Erythroblast (primary cell): ENCODE results near the gene MRPL11.

Experiments
- DNase-seq, 2 experiments: peaks; one replicate each; lab custom pipeline; 2025; lab: John Stamatoyannopoulos, UW
- GATA1 ChIP-seq: IDR thresholded peaks from 2 replicates; pipeline ENCODE4 v1.6.1; 2011; ENCODE audit warnings: low read depth, mild to moderate bottlenecking, control low read depth, low read length, moderate library complexity
- POLR2A ChIP-seq: IDR thresholded peaks from 2 replicates; pipeline ENCODE4 v1.6.1; 2011; ENCODE audit warnings: mild to moderate bottlenecking, low read length

MRPL11 gene

GRCh38 chr11:66438504-66439466 is at the start of gene MRPL11:
MRPL11 (minus strand) TSS chr11:66438848; CDS start chr11:66438754, 94 bp downstream.
- DNase-seq: peak; percentile 93 to 95
- peak; percentile 61 for TF ChIP-seq POLR2A
- TF ChIP-seq GATA1: no peak

GRCh38 chr11:66484806-66485380 is 46.2 kb upstream of the MRPL11 start:
- TF ChIP-seq GATA1 (no peak), POLR2A (no peak)

GRCh38 chr11:66480117-66480938 is 41.7 kb upstream of the MRPL11 start, which contains the start of gene DPP3:
DPP3 (plus strand) TSS chr11:66480434; CDS start chr11:66482201, 1,767 bp downstream.
- TF ChIP-seq GATA1: no peak
- peak; percentile 92 for TF ChIP-seq POLR2A
- DNase-seq: peak; percentile 98

More at GRCh38 chr11:66484806-66485380, 46.2 kb upstream of the MRPL11 start:
- no peak for DNase-seq

GRCh38 chr11:66479394-66480116 is 40.9 kb upstream of the MRPL11 start:
- peak; percentile 61 to 64 for DNase-seq
- TF ChIP-seq POLR2A (no peak), GATA1 (no peak)

GRCh38 chr11:66478729-66479393 is 40.2 kb upstream of the MRPL11 start:
- TF ChIP-seq GATA1 (no peak), POLR2A (no peak)
- DNase-seq: peak; percentile 44 to 59

- no peak for DNase-seq
- TF ChIP-seq POLR2A (no peak), GATA1 (no peak)
These were observed 38.9 kb upstream of the MRPL11 start for GRCh38 chr11:66477263-66478201.

GRCh38 chr11:66476841-66477251 is 38.2 kb upstream of the MRPL11 start:
- no peak for DNase-seq
- TF ChIP-seq POLR2A: no peak
- TF ChIP-seq GATA1: no peak

GRCh38 chr11:66476173-66476840 is 37.7 kb upstream of the MRPL11 start:
- DNase-seq: no peak
- TF ChIP-seq POLR2A (no peak), GATA1 (no peak)

- no peak for DNase-seq
- TF ChIP-seq POLR2A (no peak), GATA1 (no peak)
These were observed 36.9 kb upstream of the MRPL11 start for GRCh38 chr11:66475349-66476172.
